HepG2 (cell line): ENCODE data around the gene INF2. TPM values are rescaled to one million over a fixed set of nuclear protein-coding genes. Genes with fewer than 3 reads are reported as not detected.

Source experiments
- CCDC6 ChIP-seq: sonication (generic); formaldehyde crosslinking; IDR thresholded peaks from 2 replicates; pipeline ENCODE4 v1.8.1; 2022; ENCODE audit warnings: mild to moderate bottlenecking, missing genetic modification reagents, moderate library complexity
- CEBPG ChIP-seq: IDR thresholded peaks from 2 replicates; pipeline ENCODE4 v1.6.1; 2016
- CENPX ChIP-seq: sonication (generic); formaldehyde crosslinking; IDR thresholded peaks from 2 replicates; pipeline ENCODE4 v1.9.0; 2021; ENCODE audit warnings: mild to moderate bottlenecking, missing genetic modification reagents, moderate library complexity
- CTCF ChIP-seq: sonication (generic); formaldehyde crosslinking; IDR thresholded peaks from 2 replicates; pipeline ENCODE4 v1.5.0; 2020; ENCODE audit warnings: mild to moderate bottlenecking, missing genetic modification reagents, moderate library complexity
- GATA4 ChIP-seq: sonication (generic); IDR thresholded peaks from 2 replicates; pipeline ENCODE4 v1.6.1; 2016; ENCODE audit warnings: antibody characterized with exemption, low read depth, borderline replicate concordance
- HDAC1 ChIP-seq: sonication (generic); formaldehyde crosslinking; IDR thresholded peaks from 2 replicates; pipeline ENCODE4 v1.5.1; 2020; ENCODE audit warnings: mild to moderate bottlenecking, missing genetic modification reagents
- HHEX ChIP-seq: IDR thresholded peaks from 2 replicates; pipeline ENCODE4 v1.6.1; 2016; ENCODE audit warnings: control low read depth
- KAT8 ChIP-seq: IDR thresholded peaks from 2 replicates; pipeline ENCODE4 v1.6.1; 2016; ENCODE audit warnings: missing genetic modification reagents, missing compliant biosample characterization
- KDM2A ChIP-seq: sonication (generic); formaldehyde crosslinking; IDR thresholded peaks from 2 replicates; pipeline ENCODE4 v1.4.0; 2020; ENCODE audit warnings: low read depth, missing genetic modification reagents, borderline replicate concordance
- LCORL ChIP-seq, 2 experiments: fragments of 450-650 bp in 1 of 2; sonication (generic) in 1 of 2; formaldehyde crosslinking in 1 of 2; IDR thresholded peaks; 2 replicates each; pipeline versions ENCODE4 v1.5.0 to v1.6.1; 2017 to 2020; ENCODE audit warnings: antibody characterized with exemption in 1 of 2, missing genetic modification reagents in 1 of 2
- MED1 ChIP-seq: sonication (generic); formaldehyde crosslinking; IDR thresholded peaks from 2 replicates; pipeline ENCODE4 v1.4.0; 2020; ENCODE audit warnings: missing genetic modification reagents
- MIXL1 ChIP-seq: IDR thresholded peaks from 2 replicates; pipeline ENCODE4 v1.6.1; 2016
- PITX1 ChIP-seq: sonication (generic); formaldehyde crosslinking; IDR thresholded peaks from 2 replicates; pipeline ENCODE4 v1.5.1; 2020; ENCODE audit warnings: mild to moderate bottlenecking, missing genetic modification reagents
- SOX5 ChIP-seq: IDR thresholded peaks from 2 replicates; pipeline ENCODE4 v1.6.1; 2016; ENCODE audit warnings: borderline replicate concordance
- SOX6 ChIP-seq, 2 experiments: fragments of 450-650 bp in 1 of 2; sonication (generic) in 1 of 2; formaldehyde crosslinking in 1 of 2; IDR thresholded peaks; 2 replicates each; pipeline versions ENCODE4 v1.4.0 to v1.6.1; 2017 to 2020; ENCODE audit warnings: antibody characterized with exemption in 1 of 2, mild to moderate bottlenecking in 1 of 2, missing genetic modification reagents in 1 of 2
- SRSF1 ChIP-seq: fragments of 200-400 bp; formaldehyde crosslinking; optimal IDR thresholded peaks from 2 replicates; pipeline ENCODE3; 2017; ENCODE audit warnings: mild to moderate bottlenecking, low read depth, low read length, moderate library complexity
- TAF15 ChIP-seq: fragments of 200-400 bp; formaldehyde crosslinking; IDR thresholded peaks from one replicate; pipeline ENCODE4 v1.6.1; 2018; ENCODE audit warnings: mild to moderate bottlenecking, low read depth, low read length; ENCODE audit not compliant: poor library complexity, severe bottlenecking
- WIZ ChIP-seq: sonication (generic); formaldehyde crosslinking; IDR thresholded peaks from 2 replicates; pipeline ENCODE4 v1.5.1; 2020; ENCODE audit warnings: mild to moderate bottlenecking, missing genetic modification reagents
- ZC3H13 ChIP-seq: sonication (generic); formaldehyde crosslinking; IDR thresholded peaks from 2 replicates; pipeline ENCODE4 v1.8.1; 2023; ENCODE audit warnings: mild to moderate bottlenecking, missing genetic modification reagents, moderate library complexity
- ZMYM3 ChIP-seq: sonication (generic); formaldehyde crosslinking; IDR thresholded peaks from 2 replicates; pipeline ENCODE4 v1.5.1; 2020; ENCODE audit warnings: mild to moderate bottlenecking, missing genetic modification reagents
- ZNF292 ChIP-seq: sonication (generic); formaldehyde crosslinking; IDR thresholded peaks from 2 replicates; pipeline ENCODE4 v1.8.1; 2022; ENCODE audit warnings: mild to moderate bottlenecking, low read depth, missing genetic modification reagents, borderline replicate concordance
- ZNF605 ChIP-seq: sonication (generic); formaldehyde crosslinking; IDR thresholded peaks from 2 replicates; pipeline ENCODE4 v1.8.0; 2022; ENCODE audit warnings: mild to moderate bottlenecking, missing genetic modification reagents
- ZNF761 ChIP-seq: sonication (generic); formaldehyde crosslinking; conservative IDR thresholded peaks from 2 replicates; pipeline ENCODE4 v1.4.0; 2020; ENCODE audit warnings: mild to moderate bottlenecking, missing genetic modification reagents
- ZNF768 ChIP-seq: sonication (generic); formaldehyde crosslinking; IDR thresholded peaks from 2 replicates; pipeline ENCODE4 v1.4.0; 2020; ENCODE audit warnings: missing genetic modification reagents
- ZNF772 ChIP-seq: sonication (generic); formaldehyde crosslinking; IDR thresholded peaks from 2 replicates; pipeline ENCODE4 v1.5.0; 2020; ENCODE audit warnings: mild to moderate bottlenecking, missing genetic modification reagents
- ZSCAN22 ChIP-seq: sonication (generic); formaldehyde crosslinking; IDR thresholded peaks from 2 replicates; pipeline ENCODE4 v1.4.0; 2020; ENCODE audit warnings: mild to moderate bottlenecking, missing genetic modification reagents
- polyA plus RNA-seq, 8 experiments: library from polyadenylated mRNA; depleted of rRNA in 3 of 8; stranded (reverse) in 7 of 8; unstranded in 1 of 8; fragments of >200 nt; fragmentation: Illumina TruSeq in 4 of 8; extraction: Trizol in 4 of 8; gene quantifications; 2 replicates each; pipeline versions ENCODE4 v1.2.1 to v1.2.3, GENCODE V29; 2011 to 2016; ENCODE audit warnings: low read depth in 4 of 8, missing spikeins in 1 of 8, mixed read lengths in 1 of 8; ENCODE audit not compliant: insufficient read depth in 1 of 8
- total RNA-seq, 5 experiments: library from RNA; depleted of rRNA; stranded (reverse); fragments of >200 nt; fragmentation: Illumina TruSeq; extraction: Trizol; gene quantifications; 2 replicates each; pipeline ENCODE4 v1.2.3, GENCODE V29; 2016; ENCODE audit warnings: low read depth in 1 of 5
- TF ChIP-seq, protein P1 (sequence below): IDR thresholded peaks from 2 replicates; pipeline ENCODE4 v1.6.1; 2016; ENCODE audit warnings: missing genetic modification reagents, missing compliant biosample characterization

Gene INF2
- total and polyA plus RNA-seq, 2 of the 13 experiments (the other 11 are each of a cell fraction or from before 2014, with no cell fraction given): 16.4 to 26.4 TPM

DNA sequence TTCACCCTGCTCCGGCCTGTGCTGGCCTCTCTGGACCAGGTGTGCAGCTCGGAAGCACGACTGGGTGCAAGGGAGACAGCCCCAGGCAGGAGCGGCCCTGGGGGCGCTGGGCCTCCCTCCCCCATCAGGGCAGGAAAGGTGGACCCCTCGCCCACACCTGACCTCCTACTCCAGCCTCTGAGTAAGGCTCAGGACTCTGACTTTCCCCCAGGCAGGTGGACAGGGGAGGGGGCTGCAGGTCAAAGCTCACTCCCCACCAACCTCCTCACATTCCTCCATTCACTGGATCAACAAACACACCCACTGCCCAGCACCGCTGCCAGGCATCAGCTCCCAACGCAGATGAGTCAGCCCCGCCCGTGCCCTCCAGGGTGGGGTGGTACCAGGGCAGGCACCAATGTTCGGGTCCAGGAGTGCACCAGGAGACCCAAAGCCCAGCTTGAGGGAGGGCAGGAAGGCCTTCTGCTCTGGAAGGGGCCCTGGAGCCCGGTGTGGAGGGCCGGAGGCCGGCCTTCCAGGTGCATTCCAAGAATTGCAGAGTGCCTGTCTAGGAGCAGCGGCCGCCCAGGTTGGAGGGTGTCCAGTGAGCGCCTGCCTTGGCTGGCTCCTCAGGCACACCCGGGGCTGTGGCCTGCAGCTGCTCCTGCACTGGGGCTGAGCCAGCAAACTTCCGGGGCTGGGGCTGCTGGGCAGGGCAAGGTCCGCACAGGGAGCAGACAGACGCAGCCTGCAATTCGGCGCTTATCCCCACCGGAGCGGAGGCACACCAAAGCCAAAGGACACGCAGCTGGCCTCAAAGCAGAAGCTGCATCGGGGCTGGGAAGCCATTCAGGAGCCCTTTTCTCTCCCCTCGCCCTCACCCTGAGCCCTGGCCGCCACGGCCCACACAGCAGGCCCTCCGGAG lies 1.6 kb upstream of the INF2 start (continued):
- TF ChIP-seq ZNF772 (CRISPR knock-in tag) (peak; percentile 50; the same call in 1 of the 2 replicates), MIXL1 (CRISPR knock-in tag) (0 out of 2 replicates have a peak, but pooled peaks have one; percentile 60), HHEX (CRISPR knock-in tag) (no peak), CTCF (CRISPR knock-in tag) (no peak; the same call in 1 of the 2 replicates), PITX1 (CRISPR knock-in tag) (peak; percentile 61), ZNF292 (CRISPR knock-in tag) (peak; percentile 100), CENPX (CRISPR knock-in tag) (no peak), SRSF1 (peak; percentile 46), CEBPG (CRISPR knock-in tag) (peak; percentile 53), WIZ (CRISPR knock-in tag) (no peak), KAT8 (CRISPR knock-in tag) (peak; percentile 74), CCDC6 (peak; percentile 86), SOX5 (CRISPR knock-in tag) (peak; percentile 15; the same call in 1 of the 2 replicates), ZC3H13 (CRISPR knock-in tag) (peak; percentile 73; the same call in 1 of the 2 replicates), KDM2A (peak; percentile 25; the same call in 1 of the 2 replicates), HDAC1 (peak; percentile 76), SOX6 (IDR thresholded peaks at IDR 0.05) (no peak), SOX6 (CRISPR knock-in tag; IDR thresholded peaks at IDR 0.05) (peak; percentile 52; the same call in 1 of the 2 replicates), LCORL (IDR thresholded peaks at IDR 0.05) (no peak), LCORL (CRISPR knock-in tag; IDR thresholded peaks at IDR 0.05) (peak; percentile 91), MED1 (CRISPR knock-in tag) (peak; percentile 83), TAF15 (peak; percentile 25), ZSCAN22 (CRISPR knock-in tag) (peak; percentile 46; the same call in 1 of the 2 replicates), ZNF761 (peak; percentile 39; the same call in 1 of the 2 replicates), ZNF768 (0 out of 2 replicates have a peak, but pooled peaks have one; percentile 10), ZMYM3 (no peak), GATA4 (peak; percentile 12; the same call in 1 of the 2 replicates), ZNF605 (CRISPR knock-in tag) (peak; percentile 41; the same call in 1 of the 2 replicates)
- TF ChIP-seq, protein P1, sequence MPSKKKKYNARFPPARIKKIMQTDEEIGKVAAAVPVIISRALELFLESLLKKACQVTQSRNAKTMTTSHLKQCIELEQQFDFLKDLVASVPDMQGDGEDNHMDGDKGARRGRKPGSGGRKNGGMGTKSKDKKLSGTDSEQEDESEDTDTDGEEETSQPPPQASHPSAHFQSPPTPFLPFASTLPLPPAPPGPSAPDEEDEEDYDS (CRISPR knock-in tag): peak; percentile 27
